ENCODE data around the gene GNB3. TPM values are rescaled to one million over a fixed set of nuclear protein-coding genes. Genes with fewer than 3 reads are reported as not detected.

Gene GNB3
- total RNA-seq, 1 experiment from 2014 or later = 8.7 TPM

- POLR2A ChIA-PET = interaction anchor here (0.6 kb wide), 1 partner anchor 211 kb away, joined by 5 read pairs; no protein-coding TSS in a partner anchor
- H4K20me1 ChIP-seq (ENCODE audit: insufficient read depth) = no peaks in the 10 kb centered on the region
- no TSS peak for BruUV-seq (replicated peaks)
- H3K79me2 ChIP-seq (ENCODE audit: insufficient read depth, low read length) = no peaks in the 10 kb centered on the region
- no peaks in the 10 kb centered on the region for H3K9me2 ChIP-seq (ENCODE audit: insufficient read depth)
- H3K4me1 ChIP-seq (ENCODE audit: control insufficient read depth in 1 of 2, insufficient read depth in 2 of 2, low read length in 2 of 2) = peaks cover 13 to 24% of the 10 kb centered on the region in 2 experiments
- ATAC-seq = no peak
- intact Hi-C loops (cut with micrococcal nuclease) = no loop called here
- no peak overlapping the region for H3K4me2 ChIP-seq (ENCODE audit: low read length)
- no peak for DNase-seq (ENCODE audit: low read depth, low spot score)
- RAD21 ChIA-PET (ENCODE audit: low non-redundant PET in 1 of 2, low total read pairs in 2 of 2, uncharacterized antibody in 2 of 2, unreplicated experiment in 2 of 2) = no interaction called here
- TF ChIP-seq ELF1 (IDR thresholded peaks at IDR 0.05; ENCODE audit: borderline replicate concordance, low read depth) (no peak), POLR2A (IDR thresholded peaks at IDR 0.05; ENCODE audit: borderline replicate concordance, extremely low read depth, insufficient read depth, insufficient read length) (peak; percentile 16), EGR1 (IDR thresholded peaks at IDR 0.05; ENCODE audit: low read depth) (no peak), CEBPB (IDR thresholded peaks at IDR 0.05; ENCODE audit: low read depth) (no peak)
- TF ChIP-seq, protein P1, sequence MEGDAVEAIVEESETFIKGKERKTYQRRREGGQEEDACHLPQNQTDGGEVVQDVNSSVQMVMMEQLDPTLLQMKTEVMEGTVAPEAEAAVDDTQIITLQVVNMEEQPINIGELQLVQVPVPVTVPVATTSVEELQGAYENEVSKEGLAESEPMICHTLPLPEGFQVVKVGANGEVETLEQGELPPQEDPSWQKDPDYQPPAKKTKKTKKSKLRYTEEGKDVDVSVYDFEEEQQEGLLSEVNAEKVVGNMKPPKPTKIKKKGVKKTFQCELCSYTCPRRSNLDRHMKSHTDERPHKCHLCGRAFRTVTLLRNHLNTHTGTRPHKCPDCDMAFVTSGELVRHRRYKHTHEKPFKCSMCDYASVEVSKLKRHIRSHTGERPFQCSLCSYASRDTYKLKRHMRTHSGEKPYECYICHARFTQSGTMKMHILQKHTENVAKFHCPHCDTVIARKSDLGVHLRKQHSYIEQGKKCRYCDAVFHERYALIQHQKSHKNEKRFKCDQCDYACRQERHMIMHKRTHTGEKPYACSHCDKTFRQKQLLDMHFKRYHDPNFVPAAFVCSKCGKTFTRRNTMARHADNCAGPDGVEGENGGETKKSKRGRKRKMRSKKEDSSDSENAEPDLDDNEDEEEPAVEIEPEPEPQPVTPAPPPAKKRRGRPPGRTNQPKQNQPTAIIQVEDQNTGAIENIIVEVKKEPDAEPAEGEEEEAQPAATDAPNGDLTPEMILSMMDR (IDR thresholded peaks at IDR 0.05 in 2 of 3, conservative IDR thresholded peaks at IDR 0.05 in 1 of 3; ENCODE audit: borderline replicate concordance in 1 of 3, insufficient read depth in 1 of 3, low read depth in 2 of 3, low read length in 2 of 3) = no peak
- no peak overlapping the region for H3K27ac ChIP-seq (ENCODE audit: low read depth, low read length)
- H3K27me3 ChIP-seq (ENCODE audit: insufficient read depth, low read length) = peaks cover 6% of the 10 kb centered on the region; the same call in 1 of the 2 replicates
- H3K36me3 ChIP-seq (ENCODE audit: control insufficient read depth in 1 of 2, insufficient read depth in 2 of 2, low read length in 2 of 2) = no peaks in the 10 kb centered on the region
- CTCF ChIA-PET = no interaction called here
- H2AFZ ChIP-seq (ENCODE audit: low read depth, low read length, poor library complexity, severe bottlenecking) = no peak overlapping the region
- no peak overlapping the region for H3K4me3 ChIP-seq (replicated peaks in 1 of 2; ENCODE audit: low read depth in 1 of 2, low read length in 2 of 2)
- H3K9me3 ChIP-seq (ENCODE audit: control insufficient read depth in 1 of 2, insufficient read depth in 1 of 2, low read depth in 1 of 2, low read length in 2 of 2) = no peaks in the 10 kb centered on the region
- no peak overlapping the region for H3K9ac ChIP-seq (ENCODE audit: low read length)
Measured at GRCh38 chr12:6819106-6820030, 21.4 kb upstream of the GNB3 start.

DNA sequence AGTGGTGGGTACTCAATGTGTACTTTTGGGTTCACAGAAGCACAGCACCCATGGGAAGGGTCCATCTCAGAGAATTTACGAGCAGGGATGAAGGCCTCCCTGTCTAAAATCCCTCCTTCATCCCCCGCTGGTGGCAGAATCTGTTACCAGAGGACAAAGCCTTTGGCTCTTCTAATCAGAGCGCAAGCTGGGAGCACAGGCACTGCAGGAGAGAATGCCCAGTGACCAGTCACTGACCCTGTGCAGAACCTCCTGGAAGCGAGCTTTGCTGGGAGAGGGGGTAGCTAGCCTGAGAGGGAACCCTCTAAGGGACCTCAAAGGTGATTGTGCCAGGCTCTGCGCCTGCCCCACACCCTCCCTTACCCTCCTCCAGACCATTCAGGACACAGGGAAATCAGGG lies 20.6 kb upstream of the GNB3 start:
- Histone ChIP-seq H3K79me2 (ENCODE audit: insufficient read depth, low read length) (no peaks in the 10 kb centered on the region), H3K4me3 (replicated peaks in 1 of 2; ENCODE audit: low read depth in 1 of 2, low read length in 2 of 2) (no peak overlapping the region), H3K9ac (ENCODE audit: low read length) (no peak overlapping the region), H3K9me3 (ENCODE audit: control insufficient read depth in 1 of 2, insufficient read depth in 1 of 2, low read depth in 1 of 2, low read length in 2 of 2) (no peaks in the 10 kb centered on the region), H3K36me3 (ENCODE audit: control insufficient read depth in 1 of 2, insufficient read depth in 2 of 2, low read length in 2 of 2) (no peaks in the 10 kb centered on the region), H3K4me1 (ENCODE audit: control insufficient read depth in 1 of 2, insufficient read depth in 2 of 2, low read length in 2 of 2) (peaks cover 13 to 25% of the 10 kb centered on the region in 2 experiments), H3K27ac (ENCODE audit: low read depth, low read length) (no peak overlapping the region), H2AFZ (ENCODE audit: low read depth, low read length, poor library complexity, severe bottlenecking) (no peak overlapping the region), H3K27me3 (ENCODE audit: insufficient read depth, low read length) (peaks cover 6% of the 10 kb centered on the region; the same call in 1 of the 2 replicates), H4K20me1 (ENCODE audit: insufficient read depth) (no peaks in the 10 kb centered on the region), H3K9me2 (ENCODE audit: insufficient read depth) (no peaks in the 10 kb centered on the region), H3K4me2 (ENCODE audit: low read length) (no peak overlapping the region)
- BruUV-seq (replicated peaks) = no TSS peak
- POLR2A ChIA-PET = no interaction called here
- ATAC-seq (no peak), DNase-seq (ENCODE audit: low read depth, low spot score) (no peak)
- TF ChIP-seq POLR2A (IDR thresholded peaks at IDR 0.05; ENCODE audit: borderline replicate concordance, extremely low read depth, insufficient read depth, insufficient read length) (peak; percentile 11), ZBTB33 (IDR thresholded peaks at IDR 0.05; ENCODE audit: extremely low read depth, insufficient replicate concordance, low read length) (no peak)
- intact Hi-C loops (cut with micrococcal nuclease) = no loop called here
- CTCF ChIA-PET = no interaction called here
- RAD21 ChIA-PET (ENCODE audit: low non-redundant PET in 1 of 2, low total read pairs in 2 of 2, uncharacterized antibody in 2 of 2, unreplicated experiment in 2 of 2) = no interaction called here

Measured in HCT116 (cell line).